Activated effector memory CD4-positive, alpha-beta T cell treated with Interleukin-2 at 50 U/mL for 16 hours (primary cell): ENCODE data around the gene PLCH2.
"Not testable (repeated sequence)": the region's sequence is repeated elsewhere in the genome, so short reads cannot be mapped to it uniquely, and the experiment has no call there.

Experiments
- DNase-seq: peaks from one replicate; pipeline ENCODE4 v3.0.0-alpha.2; 2020

PLCH2 gene

DNA sequence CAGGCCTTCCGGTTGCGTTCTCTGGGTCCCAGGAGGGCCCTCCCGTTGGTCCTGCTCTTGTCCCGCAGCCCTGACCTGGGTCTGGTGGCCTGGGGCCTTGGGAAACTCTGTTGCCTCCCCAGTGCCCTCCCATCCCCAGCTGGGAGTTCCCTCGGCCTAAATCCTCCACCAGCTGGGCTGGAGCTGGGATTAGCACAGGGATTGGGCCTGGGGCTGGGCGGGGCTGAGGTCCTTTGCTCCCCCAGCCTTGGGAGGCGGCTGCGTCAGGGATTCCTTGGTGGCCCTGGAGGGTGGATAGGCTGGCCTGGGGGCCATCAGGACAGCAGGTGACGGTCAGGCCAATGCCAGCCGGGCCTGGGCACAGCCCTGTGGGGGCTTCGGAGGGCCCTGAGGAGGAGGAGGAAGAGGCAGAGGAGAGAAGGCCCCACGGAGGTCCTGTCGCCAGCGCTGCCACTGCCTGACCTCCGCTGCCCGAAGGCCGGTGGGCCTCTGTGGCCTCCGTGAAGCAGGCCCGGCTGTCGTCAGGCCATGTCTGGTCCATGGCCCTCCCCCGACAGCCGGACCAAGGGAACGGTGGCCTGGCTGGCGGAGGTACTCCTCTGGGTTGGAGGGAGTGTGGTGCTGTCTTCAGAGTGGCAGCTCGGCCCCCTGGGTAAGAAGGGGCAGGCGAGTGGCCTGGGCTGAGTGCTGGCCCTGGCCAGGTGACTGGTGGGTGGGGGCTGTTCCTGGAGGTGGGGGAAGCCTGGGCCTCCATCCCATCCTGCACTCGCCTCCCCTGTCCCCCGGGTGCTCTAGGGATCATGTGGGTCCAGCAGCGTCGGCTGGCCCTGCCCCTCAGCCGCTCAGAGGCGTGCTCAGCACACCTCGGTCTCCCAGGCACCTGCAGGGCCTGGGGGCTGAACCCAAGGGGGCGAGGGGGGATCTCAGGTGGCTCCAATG, at the start of gene PLCH2:
TSS of gene PLCH2 (plus strand) at position 229 of the 939 bp plus-strand sequence. CDS start at position 529, 300 bp downstream.
- no peak for DNase-seq

DNA sequence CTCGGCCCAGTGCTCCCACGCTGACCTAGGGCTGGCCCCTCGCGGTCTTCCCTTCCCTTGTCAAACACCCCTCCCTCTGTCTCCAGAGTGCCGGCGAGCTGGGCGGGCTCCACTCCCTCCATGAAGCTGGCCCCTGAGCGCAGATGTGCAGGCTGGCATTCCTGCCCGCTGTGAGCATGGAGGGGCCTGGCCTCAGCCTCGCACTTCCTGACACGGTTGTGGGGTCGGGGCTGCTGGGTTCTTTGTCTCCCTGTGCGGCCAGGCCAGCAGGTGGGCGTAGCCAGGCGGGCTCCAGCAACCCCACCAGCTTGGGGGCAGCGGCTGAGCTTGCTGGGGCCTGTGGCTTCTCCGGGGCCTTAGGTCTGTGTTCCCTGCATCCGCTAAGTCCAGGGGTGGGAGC, 49.5 kb upstream of the PLCH2 start:
- DNase-seq: no peak

DNA sequence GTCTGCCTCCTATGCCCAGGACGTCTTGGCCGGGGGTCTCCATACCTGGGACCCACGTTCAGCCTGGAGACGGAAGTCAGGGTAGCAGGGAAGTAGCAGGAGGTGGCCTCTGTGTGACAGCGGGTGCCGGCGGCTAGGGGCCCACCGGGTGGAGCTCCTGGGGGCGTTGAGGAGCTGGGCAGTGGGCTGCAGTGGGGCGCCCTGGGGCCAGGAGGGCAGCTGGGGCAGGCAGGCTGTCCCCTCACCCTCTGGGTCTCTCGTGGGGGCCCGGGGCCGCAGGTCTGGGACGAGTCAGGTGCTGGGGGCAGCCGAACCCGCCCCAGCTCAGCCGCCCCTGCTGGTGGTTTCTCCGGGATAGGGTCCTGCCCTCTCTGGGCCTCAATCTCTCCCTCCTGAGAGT, 49.0 kb upstream of the PLCH2 start:
- DNase-seq: no peak

GRCh38 chr1:2427976-2428375, 48.1 kb upstream of the PLCH2 start:
- no peak for DNase-seq

DNA sequence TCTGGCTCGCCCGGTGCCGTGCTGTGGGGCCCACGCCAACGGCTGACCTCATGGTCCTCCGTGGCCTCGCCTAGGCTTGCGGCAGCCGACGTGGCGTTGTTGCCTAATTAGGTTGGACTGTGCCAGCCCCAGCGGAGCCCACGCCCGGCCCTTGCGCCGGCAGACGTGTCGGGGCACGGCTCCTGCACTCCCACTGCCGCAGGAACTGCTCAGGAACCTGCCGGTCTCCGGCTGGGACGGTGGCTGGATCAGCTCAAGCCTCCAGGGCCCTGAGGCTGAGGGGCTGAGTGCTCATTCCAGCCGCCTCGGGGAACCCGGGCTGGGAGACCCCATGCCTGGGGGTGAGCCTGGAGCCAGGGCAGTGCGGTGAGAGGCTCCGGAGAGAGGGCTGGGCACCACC, 47.6 kb upstream of the PLCH2 start:
- no peak for DNase-seq

DNA sequence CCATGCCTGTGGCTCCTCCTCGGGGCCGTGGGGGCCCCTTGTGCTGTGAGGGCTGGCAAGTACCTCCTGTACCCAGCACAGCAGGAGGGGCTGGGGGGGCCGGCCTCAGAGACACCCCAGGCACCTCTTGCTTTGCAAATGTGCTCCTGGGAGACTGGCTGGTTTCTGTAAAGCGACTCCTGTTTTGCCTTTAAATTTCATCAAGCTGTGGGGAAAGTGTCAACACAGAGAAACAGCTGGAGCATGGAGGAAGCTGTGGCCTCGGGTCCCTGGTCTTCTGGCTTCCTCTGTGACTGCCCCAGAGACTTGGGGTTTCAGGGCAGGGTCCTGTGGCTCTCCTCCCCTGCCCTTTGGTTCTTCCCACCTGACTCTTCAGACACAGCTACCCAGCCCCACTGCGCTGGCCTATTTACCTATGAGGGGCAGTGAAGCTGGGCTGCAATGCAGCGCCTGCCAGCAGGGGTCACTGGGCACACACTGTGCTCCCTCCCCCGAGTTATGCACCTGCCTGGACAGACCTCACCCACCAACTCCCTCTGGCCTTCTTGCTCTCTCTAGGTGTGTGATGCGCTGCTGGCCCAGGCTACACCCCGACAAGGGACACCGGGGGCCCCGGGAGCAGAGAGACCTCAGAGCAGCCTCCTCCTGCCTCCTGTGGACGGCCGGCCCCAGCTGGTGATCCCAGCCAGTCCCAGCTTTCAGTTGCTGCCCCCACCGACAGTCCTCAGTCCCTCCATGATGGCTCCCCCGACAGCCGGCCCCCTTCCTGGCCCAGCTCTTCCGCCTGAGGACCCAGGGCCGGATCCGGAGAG, 46.1 kb upstream of the PLCH2 start:
- DNase-seq: no peak

GRCh38 chr1:2430592-2430973, 45.5 kb upstream of the PLCH2 start:
- no peak for DNase-seq

- no peak for DNase-seq
Measured at GRCh38 chr1:2431103-2431502, 45.0 kb upstream of the PLCH2 start.

- DNase-seq: no peak
Measured at GRCh38 chr1:2431518-2431917, 44.6 kb upstream of the PLCH2 start.

- no peak for DNase-seq
Measured at GRCh38 chr1:2432441-2432844, 43.6 kb upstream of the PLCH2 start.

GRCh38 chr1:2433196-2433595, 42.9 kb upstream of the PLCH2 start:
- DNase-seq: no peak

- DNase-seq: no peak
Measured at GRCh38 chr1:2433936-2434655, 42.0 kb upstream of the PLCH2 start.

GRCh38 chr1:2435091-2435490, 41.0 kb upstream of the PLCH2 start:
- no peak for DNase-seq

DNA sequence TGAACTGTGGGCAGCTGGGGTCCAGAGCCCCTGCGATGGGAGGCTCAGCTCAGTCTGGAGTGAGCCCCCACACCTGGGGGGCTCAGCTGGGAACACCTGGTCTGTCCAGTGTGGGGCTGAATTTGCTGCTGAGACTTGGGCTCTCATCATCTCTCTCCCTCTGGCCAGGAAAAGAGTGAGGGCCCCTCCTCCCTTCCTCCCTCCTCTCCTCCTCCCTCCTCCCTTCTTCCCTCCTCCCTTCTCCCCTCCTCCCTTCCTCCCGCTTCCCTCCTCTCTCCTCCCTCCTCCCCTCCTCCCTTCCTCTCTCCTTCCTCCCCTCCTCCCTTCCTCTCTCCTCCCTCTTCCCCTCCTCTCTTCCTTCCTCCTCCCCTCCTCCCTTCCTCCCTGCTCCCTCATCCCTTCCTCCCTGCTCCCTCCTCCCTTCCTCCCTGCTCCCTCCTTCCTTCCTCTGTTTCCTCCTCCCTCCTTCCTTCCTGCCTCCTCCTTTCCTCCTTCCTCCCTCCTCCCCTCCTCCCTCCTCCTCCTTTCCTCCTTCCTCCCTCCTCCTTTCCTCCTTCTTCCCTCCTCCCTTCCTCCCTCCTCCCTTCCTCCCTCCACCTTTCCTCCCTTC, 40.2 kb upstream of the PLCH2 start:
- DNase-seq: no peak

DNA sequence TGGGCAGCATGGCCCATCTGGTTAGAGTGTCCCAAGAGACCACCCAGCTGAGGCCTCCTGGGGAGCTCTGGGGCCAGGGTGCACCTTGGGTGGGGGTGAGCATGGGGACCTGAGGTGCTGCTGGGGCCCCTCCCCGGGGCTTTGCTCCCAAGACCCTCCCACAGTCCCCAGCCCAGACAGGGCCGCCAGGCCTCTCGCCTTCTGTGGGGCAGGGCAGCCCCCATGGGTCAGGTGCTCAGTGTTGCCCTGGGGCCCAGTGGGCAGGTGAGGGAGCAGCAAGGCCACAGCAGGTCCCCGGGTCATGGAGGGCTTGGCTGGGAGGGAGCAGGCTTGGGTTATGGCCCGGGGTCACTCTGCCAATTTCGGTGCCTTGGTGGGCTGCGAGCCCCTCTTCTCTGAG, 39.2 kb upstream of the PLCH2 start:
- no peak for DNase-seq

DNA sequence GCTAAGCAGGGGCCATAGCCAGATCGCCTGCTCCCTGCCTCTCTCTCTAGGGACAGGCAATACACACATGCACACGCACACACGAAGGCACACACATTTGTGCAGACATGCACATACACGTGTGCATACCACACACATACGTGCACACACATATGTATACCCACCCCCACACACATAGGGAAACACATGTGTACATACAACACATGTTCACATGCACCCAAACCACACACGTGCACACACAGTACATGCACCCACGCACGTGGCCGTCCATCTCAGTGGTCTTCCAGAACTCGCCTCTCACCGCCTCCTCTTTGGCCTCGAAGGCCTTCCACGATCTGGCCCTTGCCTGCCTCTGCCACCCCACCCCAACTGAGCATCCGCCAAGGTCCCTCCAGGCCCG, 38.5 kb upstream of the PLCH2 start:
- DNase-seq: no peak

DNA sequence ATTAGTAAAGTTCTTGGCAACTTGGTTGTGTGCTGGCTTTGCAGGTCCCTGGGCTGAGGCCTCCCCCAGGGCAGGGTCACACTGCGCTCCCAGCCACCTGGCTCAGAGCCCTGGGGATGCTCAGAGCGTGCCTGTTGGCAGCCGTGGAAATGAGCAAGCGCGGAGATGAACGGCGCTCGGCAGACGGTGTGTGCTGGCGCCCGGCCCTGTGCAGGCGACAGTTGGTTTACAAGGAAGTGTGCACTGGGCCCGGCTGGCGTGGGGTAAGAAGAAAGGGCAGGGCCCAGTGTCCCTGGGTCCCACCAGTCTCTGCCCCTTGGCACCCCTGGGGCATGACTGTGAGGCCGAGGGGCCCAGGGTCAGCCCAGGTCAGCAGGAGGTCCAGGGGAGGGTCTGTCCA, 38.1 kb upstream of the PLCH2 start:
- no peak for DNase-seq

- DNase-seq: no peak
Measured at GRCh38 chr1:2438641-2439040, 37.4 kb upstream of the PLCH2 start.

- DNase-seq: no peak
Measured at GRCh38 chr1:2439369-2439768, 36.7 kb upstream of the PLCH2 start.

DNA sequence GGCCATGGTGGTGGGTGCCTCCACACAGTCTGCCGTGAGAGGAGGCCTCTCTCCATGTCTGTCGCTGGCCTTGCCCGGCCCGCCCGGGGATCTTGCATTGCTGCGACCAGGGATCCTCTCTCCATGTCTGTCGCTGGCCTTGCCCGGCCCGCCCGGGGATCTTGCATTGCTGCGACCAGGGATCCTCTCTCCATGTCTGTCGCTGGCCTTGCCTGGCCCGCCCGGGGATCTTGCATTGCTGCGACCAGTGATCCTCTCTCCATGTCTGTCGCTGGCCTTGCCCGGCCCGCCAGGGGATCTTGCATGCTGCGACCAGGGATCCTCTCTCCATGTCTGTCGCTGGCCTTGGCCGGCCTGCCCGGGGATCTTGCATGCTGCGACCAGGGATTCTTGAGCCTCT, 35.7 kb upstream of the PLCH2 start:
- not testable (repeated sequence) for DNase-seq

DNA sequence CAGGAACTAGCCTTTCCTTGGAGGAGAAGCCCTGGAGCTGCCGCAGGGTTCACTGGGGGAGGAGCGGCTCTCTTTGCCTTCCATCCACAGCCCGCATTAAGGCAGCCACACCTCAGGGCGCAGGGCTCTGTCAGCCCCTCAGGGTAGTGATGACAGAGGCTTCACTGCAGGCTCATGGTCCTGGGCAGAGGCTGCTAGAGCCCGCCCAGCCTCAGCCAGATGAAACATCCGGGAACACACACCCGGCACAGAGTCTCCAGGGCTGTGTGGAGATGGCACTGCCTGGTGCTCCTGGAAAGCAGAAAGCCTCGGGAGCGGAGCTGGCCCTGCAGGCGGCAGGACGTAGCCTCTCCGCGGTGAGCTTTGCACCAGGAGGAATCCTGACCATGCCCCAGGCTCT, 34.3 kb upstream of the PLCH2 start:
- DNase-seq: no peak

DNA sequence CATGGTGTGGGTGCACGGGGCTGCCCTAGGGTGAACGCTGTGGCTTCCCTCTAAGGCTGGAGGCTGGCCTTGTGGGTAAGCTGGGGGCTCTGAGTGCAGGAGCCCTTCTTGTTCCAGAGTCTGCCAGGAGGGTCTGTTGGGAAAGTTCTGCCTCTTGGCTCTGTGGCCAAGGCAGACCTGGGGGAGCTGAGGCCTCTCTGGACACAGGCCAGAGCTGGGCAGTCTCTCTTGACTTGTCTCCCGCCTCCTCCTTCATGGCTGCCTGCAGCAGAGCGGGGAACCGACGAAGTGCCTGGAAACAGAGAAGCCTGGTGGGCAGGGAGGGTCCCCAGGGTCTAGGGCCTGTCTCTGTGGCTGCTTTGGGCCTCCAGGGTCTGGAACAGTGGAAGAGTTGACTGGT, 33.4 kb upstream of the PLCH2 start:
- DNase-seq: no peak
